Fibroblast of skin of left biceps (primary cell): ENCODE results near the gene PTPRR.

Experiments
- DNase-seq, 2 experiments: peaks; one replicate each; pipeline ENCODE4 v3.0.0-alpha.2; 2013; ENCODE audit warnings: low read depth in 2 of 2

Gene PTPRR

GRCh38 chr12:70920251-70920851 lies at the start of gene PTPRR:
TSS of gene PTPRR (minus strand) at chr12:70920738. CDS start at chr12:70920390, 348 bp downstream.
- DNase-seq: no peak

- DNase-seq: no peak
Observed at GRCh38 chr12:70966996-70967790, 46.7 kb upstream of the PTPRR start.

- no peak for DNase-seq
Observed at GRCh38 chr12:70966046-70966445, 45.5 kb upstream of the PTPRR start.

GRCh38 chr12:70964867-70965510 lies 44.5 kb upstream of the PTPRR start:
- no peak for DNase-seq

GRCh38 chr12:70963081-70963660 lies 42.6 kb upstream of the PTPRR start:
- DNase-seq: no peak

- DNase-seq: no peak
Observed at GRCh38 chr12:70962226-70962794, 41.8 kb upstream of the PTPRR start.

GRCh38 chr12:70960484-70960883 lies 39.9 kb upstream of the PTPRR start:
- DNase-seq: no peak

- DNase-seq: no peak
Observed at GRCh38 chr12:70955415-70955814, 34.9 kb upstream of the PTPRR start.

GRCh38 chr12:70950451-70950850 lies 29.9 kb upstream of the PTPRR start:
- no peak for DNase-seq

GRCh38 chr12:70948976-70949336 lies 28.4 kb upstream of the PTPRR start:
- peak; percentile 9 to 10 for DNase-seq

GRCh38 chr12:70948236-70948975 lies 27.9 kb upstream of the PTPRR start:
- no peak for DNase-seq

GRCh38 chr12:70936203-70936813 lies 15.8 kb upstream of the PTPRR start:
- DNase-seq: no peak

- no peak for DNase-seq
Observed at GRCh38 chr12:70933133-70933532, 12.6 kb upstream of the PTPRR start.

- no peak for DNase-seq
Observed at GRCh38 chr12:70929029-70929428, 8.5 kb upstream of the PTPRR start.

GRCh38 chr12:70928071-70928470 lies 7.5 kb upstream of the PTPRR start:
- no peak for DNase-seq

GRCh38 chr12:70927356-70927755 lies 6.8 kb upstream of the PTPRR start:
- no peak for DNase-seq

GRCh38 chr12:70925539-70925938 lies 5.0 kb upstream of the PTPRR start:
- DNase-seq: no peak

GRCh38 chr12:70920891-70921290 lies 353 bp upstream of the PTPRR start:
- no peak for DNase-seq

GRCh38 chr12:70919597-70920035 lies 922 bp downstream of the PTPRR start:
- no peak for DNase-seq

GRCh38 chr12:70919176-70919575 lies 1.4 kb downstream of the PTPRR start:
- DNase-seq: no peak

- no peak for DNase-seq
Observed at GRCh38 chr12:70918321-70918720, 2.2 kb downstream of the PTPRR start.
